OCI-LY7 (cell line): ENCODE measurements around the gene COL17A1. TPM values are rescaled to one million over a fixed set of nuclear protein-coding genes. Genes with fewer than 3 reads are reported as not detected.

ENCODE experiments used
- BruUV-seq: library from RNA; stranded (reverse); fragments of 400-500 nt; replicated peaks from 2 replicates; lab custom pipeline; 2021; lab: Mats Ljungman, UMichigan
- CTCF ChIA-PET: fragments of 300-600 bp; sonication (Branson Sonifier 250); formaldehyde crosslinking; loops from one replicate; lab custom pipeline; 2022; ENCODE audit warnings: antibody characterized with exemption; ENCODE audit not compliant: unreplicated experiment; lab: Charles Lee
- POLR2A ChIA-PET: fragments of 300-600 bp; sonication (Branson Sonifier 250); formaldehyde crosslinking; loops from one replicate; lab custom pipeline; 2022; ENCODE audit warnings: antibody characterized with exemption; lab: Charles Lee
- DNase-seq: peaks from one replicate; pipeline ENCODE4 v3.0.0-alpha.2; 2015; ENCODE audit warnings: low spot score
- H2AFZ ChIP-seq: fragments of 200-600 bp; sonication (generic), shearing (Covaris generic); 2 replicates; pipeline ENCODE4 v1.6.1; 2014; ENCODE audit warnings: mild to moderate bottlenecking, antibody characterized with exemption, low read length, moderate library complexity
- H3K27ac ChIP-seq: fragments of 200-600 bp; sonication (generic); 2 replicates; pipeline ENCODE4 v1.5.1; 2014; ENCODE audit warnings: mixed run types, low read depth, mild to moderate bottlenecking, moderate library complexity, low read length, inconsistent platforms; ENCODE audit not compliant: poor library complexity, severe bottlenecking
- H3K36me3 ChIP-seq: fragments of 200-600 bp; sonication (generic); 2 replicates; pipeline ENCODE4 v1.6.1; 2014; ENCODE audit warnings: mild to moderate bottlenecking, antibody characterized with exemption, low read length, moderate library complexity, mixed read lengths; ENCODE audit not compliant: insufficient read depth
- H3K4me1 ChIP-seq: fragments of 200-600 bp; sonication (generic); 2 replicates; pipeline ENCODE4 v1.5.1; 2014; ENCODE audit warnings: mild to moderate bottlenecking, low read length; ENCODE audit not compliant: insufficient read depth, poor library complexity, severe bottlenecking
- H3K4me2 ChIP-seq: fragments of 200-600 bp; sonication (generic); 2 replicates; pipeline ENCODE4 v1.6.1; 2014; ENCODE audit warnings: mild to moderate bottlenecking, low read length
- H3K4me3 ChIP-seq: fragments of 200-600 bp; sonication (generic); 2 replicates; pipeline ENCODE4 v1.5.1; 2014; ENCODE audit warnings: mild to moderate bottlenecking, low read depth, low read length; ENCODE audit not compliant: poor library complexity, severe bottlenecking
- H3K79me2 ChIP-seq: fragments of 200-600 bp; sonication (generic); 2 replicates; pipeline ENCODE4 v1.6.1; 2016; ENCODE audit warnings: low read depth, mild to moderate bottlenecking, low read length, moderate library complexity, mixed read lengths; ENCODE audit not compliant: insufficient read depth
- H3K9me2 ChIP-seq: fragments of 200-600 bp; sonication (generic); 2 replicates; pipeline ENCODE4 v1.6.1; 2016; ENCODE audit warnings: mild to moderate bottlenecking, low read length, mixed read lengths; ENCODE audit not compliant: insufficient read depth
- H3K9me3 ChIP-seq: fragments of 200-600 bp; sonication (generic); 2 replicates; pipeline ENCODE4 v1.6.1; 2014; ENCODE audit warnings: mild to moderate bottlenecking, mixed run types, low read length, mixed read lengths
- H4K20me1 ChIP-seq: fragments of 200-600 bp; sonication (generic); 2 replicates; pipeline ENCODE4 v1.6.1; 2014; ENCODE audit warnings: mild to moderate bottlenecking, antibody characterized with exemption, low read length, moderate library complexity, mixed read lengths; ENCODE audit not compliant: insufficient read depth
- EZH2phosphoT487 ChIP-seq: fragments of 200-600 bp; sonication (generic); IDR thresholded peaks from 2 replicates; pipeline ENCODE4 v1.6.1; 2018; ENCODE audit warnings: low read depth, borderline replicate concordance, mild to moderate bottlenecking, mixed run types, antibody characterized with exemption, low read length, moderate library complexity, mixed read lengths
- intact Hi-C: fragments of 100-400 bp; cut with micrococcal nuclease; formaldehyde crosslinking; loops from one replicate; pipeline ENCODE4 v1.10.0; 2022; ENCODE audit not compliant: unreplicated experiment
- total RNA-seq, 2 experiments: library from RNA; depleted of rRNA in 1 of 2; stranded (reverse); fragments of >200 nt in 1 of 2; shearing (Covaris generic) in 1 of 2; gene quantifications; 2 replicates each; pipeline ENCODE4 v1.2.3, GENCODE V29; 2014 to 2022
- TF ChIP-seq, protein P1 (sequence below): fragments of 200-600 bp; sonication (generic); conservative IDR thresholded peaks from 2 replicates; pipeline ENCODE4 v1.5.1; 2014; ENCODE audit warnings: mild to moderate bottlenecking, antibody characterized with exemption, low read length, moderate library complexity, mixed read lengths

The COL17A1 gene
- total RNA-seq, 2 experiments from 2014 or later, result 0.17 TPM; not detected in 1

DNA sequence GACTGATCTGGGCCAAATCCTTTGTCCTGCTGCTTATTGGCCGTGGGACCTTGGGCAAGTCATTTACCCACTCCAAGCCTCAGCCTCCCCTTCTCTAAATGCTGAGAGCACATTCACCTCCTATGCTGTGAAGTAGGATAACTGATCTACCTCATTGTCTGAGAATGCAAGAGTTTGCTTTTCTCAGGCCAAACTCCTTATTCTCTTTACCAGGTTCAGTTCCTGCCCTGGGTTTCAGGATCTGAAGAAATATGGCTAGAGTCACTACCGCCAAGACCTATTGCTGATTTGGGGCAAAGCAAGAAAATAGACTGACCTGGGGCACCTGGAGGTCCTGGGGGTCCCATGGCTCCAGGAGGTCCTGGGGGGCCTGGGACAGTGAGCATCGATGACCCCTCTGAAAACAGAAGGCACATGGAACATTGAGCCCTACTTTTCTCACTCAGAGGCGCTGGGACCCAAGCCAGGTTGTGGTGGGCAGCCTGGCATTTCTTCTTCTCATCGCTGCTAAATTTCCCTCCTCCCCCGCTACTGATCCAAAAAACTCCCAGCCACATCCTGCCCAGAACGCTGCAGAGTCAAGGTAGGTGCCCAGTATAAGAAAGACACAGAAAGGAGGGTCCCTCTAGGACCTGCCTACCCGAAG is 42.4 kb downstream of the COL17A1 start:
- no peaks in the 10 kb centered on the region for H3K9me3 ChIP-seq
- no peak overlapping the region for H3K4me2 ChIP-seq
- no TSS peak for BruUV-seq
- H3K79me2 ChIP-seq, result no peaks in the 10 kb centered on the region
- no peak overlapping the region for H2AFZ ChIP-seq
- no peak overlapping the region for H3K27ac ChIP-seq
- H3K36me3 ChIP-seq, result no peaks in the 10 kb centered on the region
- H3K4me1 ChIP-seq, result no peaks in the 10 kb centered on the region
- ChIA-PET CTCF (no interaction called here), POLR2A (no interaction called here)
- TF ChIP-seq, protein P1, sequence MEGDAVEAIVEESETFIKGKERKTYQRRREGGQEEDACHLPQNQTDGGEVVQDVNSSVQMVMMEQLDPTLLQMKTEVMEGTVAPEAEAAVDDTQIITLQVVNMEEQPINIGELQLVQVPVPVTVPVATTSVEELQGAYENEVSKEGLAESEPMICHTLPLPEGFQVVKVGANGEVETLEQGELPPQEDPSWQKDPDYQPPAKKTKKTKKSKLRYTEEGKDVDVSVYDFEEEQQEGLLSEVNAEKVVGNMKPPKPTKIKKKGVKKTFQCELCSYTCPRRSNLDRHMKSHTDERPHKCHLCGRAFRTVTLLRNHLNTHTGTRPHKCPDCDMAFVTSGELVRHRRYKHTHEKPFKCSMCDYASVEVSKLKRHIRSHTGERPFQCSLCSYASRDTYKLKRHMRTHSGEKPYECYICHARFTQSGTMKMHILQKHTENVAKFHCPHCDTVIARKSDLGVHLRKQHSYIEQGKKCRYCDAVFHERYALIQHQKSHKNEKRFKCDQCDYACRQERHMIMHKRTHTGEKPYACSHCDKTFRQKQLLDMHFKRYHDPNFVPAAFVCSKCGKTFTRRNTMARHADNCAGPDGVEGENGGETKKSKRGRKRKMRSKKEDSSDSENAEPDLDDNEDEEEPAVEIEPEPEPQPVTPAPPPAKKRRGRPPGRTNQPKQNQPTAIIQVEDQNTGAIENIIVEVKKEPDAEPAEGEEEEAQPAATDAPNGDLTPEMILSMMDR, result no peak
- no peak for TF ChIP-seq EZH2phosphoT487
- no peak overlapping the region for H3K4me3 ChIP-seq
- H4K20me1 ChIP-seq, result no peaks in the 10 kb centered on the region
- intact Hi-C loops, result no loop called here
- no peak for DNase-seq
- H3K9me2 ChIP-seq, result no peaks in the 10 kb centered on the region

DNA sequence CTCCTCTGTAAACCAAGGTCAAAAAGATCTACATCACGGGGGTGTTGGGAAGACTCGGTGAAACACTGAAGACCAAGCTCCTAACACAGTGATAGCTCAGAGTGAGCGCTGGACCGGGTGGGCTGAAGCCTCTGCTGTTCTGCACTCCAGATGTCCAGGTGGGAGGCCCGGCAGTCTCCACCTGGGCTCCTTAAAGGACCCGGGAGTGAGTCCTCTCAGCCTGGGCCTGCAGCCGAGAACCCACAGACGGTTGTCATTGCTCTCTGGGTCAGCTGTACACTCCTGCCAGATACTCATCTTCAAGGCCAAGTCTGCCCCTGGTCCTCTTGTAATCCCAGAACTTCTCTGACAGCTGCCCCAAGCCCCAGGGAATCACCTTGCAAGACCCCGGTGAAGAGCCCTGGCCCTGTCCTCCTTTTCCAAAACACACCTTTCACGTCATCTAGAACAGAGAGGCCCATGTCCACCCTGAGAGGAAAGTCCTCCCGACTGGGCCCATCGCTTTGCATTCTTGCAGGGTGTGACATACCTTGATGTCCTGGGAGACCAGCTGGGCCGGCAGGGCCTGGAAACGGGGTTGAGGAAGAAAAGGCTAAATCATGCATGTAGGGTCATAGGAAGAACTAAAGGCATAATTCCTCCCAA is 43.7 kb downstream of the COL17A1 start:
- Histone ChIP-seq H3K9me2 (no peaks in the 10 kb centered on the region), H3K4me2 (no peak overlapping the region), H3K4me1 (no peaks in the 10 kb centered on the region), H3K9me3 (no peaks in the 10 kb centered on the region), H3K4me3 (no peak overlapping the region), H3K36me3 (no peaks in the 10 kb centered on the region), H2AFZ (no peak overlapping the region), H4K20me1 (no peaks in the 10 kb centered on the region), H3K27ac (no peak overlapping the region), H3K79me2 (no peaks in the 10 kb centered on the region)
- no TSS peak for BruUV-seq
- TF ChIP-seq EZH2phosphoT487, result no peak
- TF ChIP-seq, protein P1, result no peak
- ChIA-PET CTCF (no interaction called here), POLR2A (interaction anchor here (0.8 kb wide), 1 partner anchor 10 kb away, joined by 3 read pairs; no protein-coding TSS in a partner anchor)
- intact Hi-C loops, result no loop called here
- no peak for DNase-seq
